Stimulated activated CD8-positive, alpha-beta memory T cell treated with anti-CD3 and anti-CD28 coated beads, Interleukin-7, amount 100 ng/mL, for 4 hours (primary cell): ENCODE data around the gene HKDC1.
"Not testable (repeated sequence)": the region's sequence is repeated elsewhere in the genome, so short reads cannot be mapped to it uniquely, and the experiment has no call there.

Experiments used
- DNase-seq, 2 donors: peaks; one replicate each; pipeline ENCODE4 v3.0.0-alpha.2; 2020; ENCODE audit warnings: low read depth in 2 of 2

Gene HKDC1

GRCh38 chr10:69220041-69220451 lies at the start of gene HKDC1:
Gene HKDC1 (plus strand): TSS chr10:69220332. CDS start chr10:69220436, 104 bp downstream.
- DNase-seq = no peak

GRCh38 chr10:69172241-69172982 lies 47.7 kb upstream of the HKDC1 start:
- DNase-seq = no peak

GRCh38 chr10:69175326-69175725 lies 44.8 kb upstream of the HKDC1 start:
- DNase-seq = not testable (repeated sequence)

- no peak for DNase-seq
Measured at GRCh38 chr10:69176823-69177222, 43.3 kb upstream of the HKDC1 start.

GRCh38 chr10:69179089-69179742 lies 40.9 kb upstream of the HKDC1 start:
- DNase-seq = peak; percentile 19 to 21

GRCh38 chr10:69179743-69180524 lies 40.2 kb upstream of the HKDC1 start, which contains the start of gene SUPV3L1:
Gene SUPV3L1 (plus strand): TSS chr10:69180234. CDS start chr10:69180292, 58 bp downstream.
- DNase-seq = peak; percentile 78 to 84

- no peak for DNase-seq
Measured at GRCh38 chr10:69180525-69181204, 39.5 kb upstream of the HKDC1 start.

GRCh38 chr10:69181433-69181832 lies 38.7 kb upstream of the HKDC1 start:
- no peak for DNase-seq

GRCh38 chr10:69182005-69182404 lies 38.1 kb upstream of the HKDC1 start:
- DNase-seq = no peak

GRCh38 chr10:69186524-69186923 lies 33.6 kb upstream of the HKDC1 start:
- DNase-seq = no peak

GRCh38 chr10:69201045-69201444 lies 19.1 kb upstream of the HKDC1 start:
- no peak for DNase-seq

GRCh38 chr10:69202332-69202731 lies 17.8 kb upstream of the HKDC1 start:
- no peak for DNase-seq

- DNase-seq = no peak
Measured at GRCh38 chr10:69208761-69209160, 11.4 kb upstream of the HKDC1 start.

- no peak for DNase-seq
Measured at GRCh38 chr10:69209787-69210484, 10.2 kb upstream of the HKDC1 start.

- no peak for DNase-seq
Measured at GRCh38 chr10:69211104-69211503, 9.0 kb upstream of the HKDC1 start.

- DNase-seq = no peak
Measured at GRCh38 chr10:69211524-69211923, 8.6 kb upstream of the HKDC1 start.

GRCh38 chr10:69213591-69214311 lies 6.4 kb upstream of the HKDC1 start:
- no peak for DNase-seq

GRCh38 chr10:69214666-69215131 lies 5.4 kb upstream of the HKDC1 start:
- no peak for DNase-seq

GRCh38 chr10:69215405-69216171 lies 4.5 kb upstream of the HKDC1 start:
- no peak for DNase-seq
